Activated CD4-positive, alpha-beta T cell treated with anti-CD3 and anti-CD28 coated beads, Interleukin-2, amount 10 ng/mL, durations not matched to agents 7 days and 5 days (primary cell): ENCODE results near the gene ACP1. TPM values are rescaled to one million over a fixed set of nuclear protein-coding genes. Genes with fewer than 3 reads are reported as not detected.

Source experiments
- CTCF ChIA-PET: fragments of 350-600 bp; sonication (Branson Sonifier 250); formaldehyde crosslinking; loops from one replicate; lab custom pipeline; 2021; ENCODE audit warnings: antibody characterized with exemption; lab: Charles Lee
- POLR2A ChIA-PET: fragments of 350-600 bp; sonication (Branson Sonifier 250); formaldehyde crosslinking; loops from one replicate; lab custom pipeline; 2021; ENCODE audit warnings: antibody characterized with exemption; lab: Charles Lee
- DNase-seq: peaks from one replicate; pipeline ENCODE4 v3.0.0-alpha.2; 2020
- H3K27ac Mint-ChIP-seq: one replicate; pipeline ENCODE4 v1.8.0; 2021; ENCODE audit warnings: mild to moderate bottlenecking, moderate library complexity, mixed read lengths
- H3K27me3 Mint-ChIP-seq: one replicate; pipeline ENCODE4 v1.8.0; 2021; ENCODE audit warnings: mixed read lengths
- H3K36me3 Mint-ChIP-seq: one replicate; pipeline ENCODE4 v1.8.0; 2021; ENCODE audit warnings: low read depth, mixed read lengths
- H3K4me1 Mint-ChIP-seq: one replicate; pipeline ENCODE4 v1.8.0; 2021; ENCODE audit warnings: mixed read lengths
- H3K4me3 Mint-ChIP-seq: one replicate; pipeline ENCODE4 v1.8.0; 2021; ENCODE audit warnings: mild to moderate bottlenecking, moderate library complexity, mixed read lengths
- H3K9me3 Mint-ChIP-seq: one replicate; pipeline ENCODE4 v1.8.0; 2021; ENCODE audit warnings: mixed read lengths
- total RNA-seq, 2 experiments: library from RNA; stranded (reverse); gene quantifications; one replicate each; pipeline ENCODE4 v1.2.3, GENCODE V29; 2021

The ACP1 gene
- total RNA-seq, 2 experiments from 2014 or later, result 85.3 to 90.8 TPM

DNA sequence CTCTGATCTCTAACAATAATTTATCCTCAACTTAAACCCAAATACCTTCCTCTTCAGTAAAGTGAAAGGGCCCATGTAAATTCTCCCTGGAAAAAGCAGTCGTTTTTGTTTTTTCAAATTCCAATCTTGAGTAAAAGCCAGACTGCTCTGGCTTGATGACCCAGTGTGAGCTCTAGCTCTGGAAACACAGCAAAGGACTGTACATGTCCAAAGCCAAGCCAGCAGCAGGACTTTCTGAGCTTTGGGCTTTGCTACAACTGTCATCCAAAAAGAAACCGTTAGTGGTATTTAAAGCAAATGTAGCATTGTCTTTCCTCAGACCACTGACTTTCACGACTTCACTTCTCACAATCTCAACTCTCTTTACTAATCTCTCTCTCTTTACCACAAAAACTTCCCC, 26.3 kb upstream of the ACP1 start:
- DNase-seq, result no peak
- H3K27ac Mint-ChIP-seq, result no peak overlapping the region
- peaks cover 15% of the 10 kb centered on the region for H3K36me3 Mint-ChIP-seq
- ChIA-PET POLR2A (no interaction called here), CTCF (interaction anchor here (0.6 kb wide), 1 partner anchor 125 kb away, joined by 3 read pairs; no protein-coding TSS in a partner anchor)
- H3K4me1 Mint-ChIP-seq, result no peaks in the 10 kb centered on the region
- H3K4me3 Mint-ChIP-seq, result no peak overlapping the region
- no peaks in the 10 kb centered on the region for H3K9me3 Mint-ChIP-seq
- no peaks in the 10 kb centered on the region for H3K27me3 Mint-ChIP-seq

DNA sequence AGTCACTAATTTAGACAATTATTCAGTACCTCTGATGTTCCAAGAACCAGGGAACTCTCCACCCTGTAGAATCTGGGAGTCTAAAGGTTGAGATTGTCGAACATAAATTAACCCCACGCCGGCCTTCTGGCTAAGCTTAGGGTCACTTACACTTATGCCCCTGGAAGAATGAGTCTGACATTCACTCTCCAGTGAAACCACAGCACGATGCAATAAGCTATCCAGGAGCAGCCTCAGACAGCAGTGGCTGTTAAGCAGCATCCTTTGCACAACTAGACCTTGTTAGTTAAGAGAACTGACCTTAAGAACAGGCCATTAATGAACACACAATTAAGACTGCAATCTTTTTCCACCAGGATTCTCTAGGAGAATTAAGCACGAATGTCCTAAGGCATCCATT, 25.9 kb upstream of the ACP1 start:
- Mint-ChIP-seq H3K27ac (no peak overlapping the region), H3K36me3 (peaks cover 15% of the 10 kb centered on the region), H3K27me3 (no peaks in the 10 kb centered on the region), H3K4me1 (no peaks in the 10 kb centered on the region), H3K9me3 (no peaks in the 10 kb centered on the region), H3K4me3 (no peak overlapping the region)
- ChIA-PET CTCF (interaction anchor here (0.6 to 1.6 kb wide), 2 partner anchors 9 to 92 kb away, joined by 3 to 5 read pairs; no protein-coding TSS in a partner anchor), POLR2A (no interaction called here)
- DNase-seq, result no peak

DNA sequence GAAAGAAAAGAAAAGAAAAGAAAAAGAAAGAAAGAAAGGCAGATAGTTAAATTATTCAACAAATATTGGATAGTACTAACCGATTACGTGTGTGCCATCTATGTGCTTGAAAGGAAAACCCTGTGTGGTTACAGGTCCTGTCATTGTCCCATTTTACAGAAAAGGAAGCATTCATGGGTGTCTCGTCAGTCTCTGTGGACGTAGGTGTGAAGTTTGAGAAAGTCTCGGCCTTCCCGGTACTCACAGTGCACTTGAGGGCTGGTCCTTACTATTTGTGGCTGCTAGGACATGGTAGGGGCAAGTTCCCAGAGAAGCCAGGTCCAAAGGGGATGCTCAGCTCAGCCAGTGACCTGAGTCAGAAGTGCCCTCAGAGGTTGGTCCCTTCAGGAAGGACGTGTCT, 20.2 kb upstream of the ACP1 start:
- no peak for DNase-seq
- H3K27me3 Mint-ChIP-seq, result no peaks in the 10 kb centered on the region
- CTCF ChIA-PET, result no interaction called here
- no peak overlapping the region for H3K4me3 Mint-ChIP-seq
- H3K4me1 Mint-ChIP-seq, result peaks cover 4% of the 10 kb centered on the region
- H3K36me3 Mint-ChIP-seq, result peaks cover 17% of the 10 kb centered on the region
- H3K27ac Mint-ChIP-seq, result no peak overlapping the region
- H3K9me3 Mint-ChIP-seq, result no peaks in the 10 kb centered on the region
- POLR2A ChIA-PET, result no interaction called here

DNA sequence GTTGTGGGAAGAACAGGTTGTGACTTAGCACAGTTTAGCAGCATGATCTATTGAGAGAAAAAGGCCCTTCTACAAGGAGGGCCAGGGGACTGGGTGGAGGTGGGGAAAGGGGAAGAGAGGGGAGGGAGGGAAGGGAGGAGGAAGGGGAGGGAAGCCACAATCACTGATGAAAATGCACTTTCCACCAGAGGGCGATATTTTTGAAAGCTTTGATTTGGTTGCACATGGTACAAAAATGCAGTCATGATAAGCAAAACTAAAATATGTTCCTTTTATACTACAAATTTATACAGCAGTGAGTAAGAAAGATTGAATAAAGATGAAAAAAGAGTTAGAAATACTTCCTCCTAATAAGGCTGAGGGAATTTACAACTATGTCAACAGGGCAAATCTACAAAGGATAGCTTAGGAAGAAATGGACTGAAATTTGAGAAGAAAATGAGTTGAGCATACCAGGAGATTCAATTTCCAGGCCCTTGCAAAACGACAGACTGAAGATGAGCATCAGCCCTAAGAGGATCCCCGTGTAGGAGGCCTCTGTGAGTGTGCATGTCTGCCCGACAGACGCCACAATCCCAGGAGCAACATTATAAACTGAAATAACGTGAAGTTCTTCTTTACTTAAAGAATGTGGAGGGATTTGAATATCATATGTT, 18.1 kb upstream of the ACP1 start:
- POLR2A ChIA-PET, result no interaction called here
- H3K4me3 Mint-ChIP-seq, result no peak overlapping the region
- H3K4me1 Mint-ChIP-seq, result peaks cover 4% of the 10 kb centered on the region
- H3K27me3 Mint-ChIP-seq, result no peaks in the 10 kb centered on the region
- peak; percentile 63 for DNase-seq
- no peaks in the 10 kb centered on the region for H3K9me3 Mint-ChIP-seq
- H3K27ac Mint-ChIP-seq, result no peak overlapping the region
- peaks cover 13% of the 10 kb centered on the region for H3K36me3 Mint-ChIP-seq
- CTCF ChIA-PET, result interaction anchor here (1.1 to 1.6 kb wide), 3 partner anchors 11 to 411 kb away, joined by 3 to 6 read pairs (median 3); no protein-coding TSS in a partner anchor

- Mint-ChIP-seq H3K4me3 (no peak overlapping the region), H3K27me3 (no peaks in the 10 kb centered on the region), H3K27ac (no peak overlapping the region), H3K36me3 (peaks cover 3% of the 10 kb centered on the region), H3K4me1 (peaks cover 4% of the 10 kb centered on the region), H3K9me3 (no peaks in the 10 kb centered on the region)
- ChIA-PET POLR2A (no interaction called here), CTCF (interaction anchor here (0.6 kb wide), 1 partner anchor 137 kb away, joined by 3 read pairs; no protein-coding TSS in a partner anchor)
- DNase-seq, result no peak
Measured at GRCh38 chr2:248724-249123, 16.0 kb upstream of the ACP1 start.

DNA sequence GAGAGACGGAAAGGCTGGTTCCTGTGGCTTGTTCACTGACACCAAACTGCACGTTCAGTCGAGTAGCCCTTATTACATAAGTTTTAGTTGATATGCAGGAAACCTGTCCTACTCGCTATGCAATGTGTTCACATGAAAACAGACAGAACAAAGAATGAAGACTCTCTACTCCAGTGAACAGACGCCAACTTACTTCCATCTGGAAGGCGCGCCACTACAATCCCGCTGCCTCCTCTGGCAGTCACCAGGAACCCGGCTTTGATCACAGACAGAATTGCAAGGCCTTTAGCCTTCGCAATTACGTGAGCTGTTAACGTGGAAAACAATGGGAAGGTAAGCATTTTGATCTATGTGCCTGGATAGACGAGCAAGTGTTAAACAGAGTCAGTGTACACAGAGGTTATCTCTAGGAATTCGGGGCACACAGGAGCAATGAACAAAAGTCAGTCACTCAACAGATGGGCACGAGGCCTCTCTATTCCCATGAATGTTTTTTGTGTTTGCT, 15.2 kb upstream of the ACP1 start:
- Mint-ChIP-seq H3K27me3 (no peaks in the 10 kb centered on the region), H3K27ac (no peak overlapping the region), H3K36me3 (peaks cover 3% of the 10 kb centered on the region), H3K9me3 (no peaks in the 10 kb centered on the region), H3K4me3 (no peak overlapping the region), H3K4me1 (peaks cover 4% of the 10 kb centered on the region)
- POLR2A ChIA-PET, result no interaction called here
- DNase-seq, result no peak
- CTCF ChIA-PET, result no interaction called here

DNA sequence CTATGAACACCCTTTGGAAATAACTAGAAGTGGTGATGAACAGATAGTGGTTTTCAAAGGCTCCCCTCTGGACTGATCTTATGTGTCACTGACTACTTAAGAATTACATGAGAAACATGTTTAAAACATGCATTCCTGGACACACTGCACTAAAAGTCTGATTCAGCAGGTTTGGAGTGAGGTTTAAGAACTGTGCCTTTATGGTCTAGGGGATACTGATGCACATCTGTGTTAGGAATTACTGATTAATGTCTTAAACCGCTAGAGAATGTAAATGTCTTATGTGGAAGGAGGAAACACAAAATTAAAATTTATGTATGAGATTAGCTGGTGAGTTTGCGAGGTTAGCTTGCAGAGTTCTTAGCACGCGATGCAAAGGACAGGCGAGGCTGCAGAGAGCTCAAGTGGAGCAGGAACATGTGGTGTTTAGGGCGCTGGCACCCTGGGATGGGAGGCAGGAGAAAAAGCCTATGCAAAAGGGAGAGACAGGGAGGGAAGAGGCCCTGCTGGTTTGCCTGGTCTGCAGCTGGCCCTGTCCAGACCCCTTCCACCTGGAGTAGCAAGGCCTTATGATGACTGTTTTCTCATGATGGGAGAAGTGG, 12.6 kb upstream of the ACP1 start:
- ChIA-PET CTCF (no interaction called here), POLR2A (no interaction called here)
- no peak overlapping the region for H3K4me3 Mint-ChIP-seq
- no peak overlapping the region for H3K27ac Mint-ChIP-seq
- no peaks in the 10 kb centered on the region for H3K4me1 Mint-ChIP-seq
- peaks cover 3% of the 10 kb centered on the region for H3K36me3 Mint-ChIP-seq
- no peaks in the 10 kb centered on the region for H3K9me3 Mint-ChIP-seq
- H3K27me3 Mint-ChIP-seq, result no peaks in the 10 kb centered on the region
- DNase-seq, result no peak

GRCh38 chr2:253202-253638, 11.5 kb upstream of the ACP1 start:
- peaks cover 9% of the 10 kb centered on the region for H3K9me3 Mint-ChIP-seq
- peaks cover 2% of the 10 kb centered on the region for H3K27me3 Mint-ChIP-seq
- CTCF ChIA-PET, result no interaction called here
- H3K27ac Mint-ChIP-seq, result no peak overlapping the region
- H3K4me1 Mint-ChIP-seq, result no peaks in the 10 kb centered on the region
- no peak for DNase-seq
- POLR2A ChIA-PET, result no interaction called here
- no peak overlapping the region for H3K4me3 Mint-ChIP-seq
- peaks cover 3% of the 10 kb centered on the region for H3K36me3 Mint-ChIP-seq

DNA sequence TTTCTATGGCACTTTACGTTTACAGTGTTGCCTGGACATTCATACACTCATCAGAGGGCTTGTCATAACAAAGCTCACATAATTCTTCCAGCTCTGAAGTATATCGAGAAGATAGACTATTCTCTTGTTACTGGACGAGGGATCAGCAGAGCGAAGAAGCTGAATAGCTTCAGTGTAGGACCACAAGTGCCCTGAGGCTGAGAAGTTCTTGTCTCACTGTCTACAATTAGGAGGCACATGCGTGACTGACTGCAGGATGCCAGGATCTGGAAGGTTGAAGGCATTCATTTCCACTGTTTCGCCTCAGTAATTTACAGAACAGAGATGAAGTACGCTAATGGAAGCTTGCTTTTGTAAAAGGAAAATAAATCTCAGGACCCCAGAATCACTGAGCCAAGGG, 10.5 kb upstream of the ACP1 start:
- peaks cover 2% of the 10 kb centered on the region for H3K27me3 Mint-ChIP-seq
- no peaks in the 10 kb centered on the region for H3K4me1 Mint-ChIP-seq
- no peak overlapping the region for H3K4me3 Mint-ChIP-seq
- H3K36me3 Mint-ChIP-seq, result peaks cover 3% of the 10 kb centered on the region
- DNase-seq, result no peak
- CTCF ChIA-PET, result no interaction called here
- POLR2A ChIA-PET, result no interaction called here
- peaks cover 12% of the 10 kb centered on the region for H3K9me3 Mint-ChIP-seq
- no peak overlapping the region for H3K27ac Mint-ChIP-seq

- no peak overlapping the region for H3K4me3 Mint-ChIP-seq
- peaks cover 2% of the 10 kb centered on the region for H3K27me3 Mint-ChIP-seq
- POLR2A ChIA-PET, result no interaction called here
- DNase-seq, result no peak
- CTCF ChIA-PET, result interaction anchor here (0.5 kb wide), 1 partner anchor 35 kb away, joined by 3 read pairs; no protein-coding TSS in a partner anchor
- H3K9me3 Mint-ChIP-seq, result peaks cover 12% of the 10 kb centered on the region
- H3K27ac Mint-ChIP-seq, result no peak overlapping the region
- H3K4me1 Mint-ChIP-seq, result no peaks in the 10 kb centered on the region
- H3K36me3 Mint-ChIP-seq, result peaks cover 2% of the 10 kb centered on the region
Measured at GRCh38 chr2:255195-255594, 9.6 kb upstream of the ACP1 start.

DNA sequence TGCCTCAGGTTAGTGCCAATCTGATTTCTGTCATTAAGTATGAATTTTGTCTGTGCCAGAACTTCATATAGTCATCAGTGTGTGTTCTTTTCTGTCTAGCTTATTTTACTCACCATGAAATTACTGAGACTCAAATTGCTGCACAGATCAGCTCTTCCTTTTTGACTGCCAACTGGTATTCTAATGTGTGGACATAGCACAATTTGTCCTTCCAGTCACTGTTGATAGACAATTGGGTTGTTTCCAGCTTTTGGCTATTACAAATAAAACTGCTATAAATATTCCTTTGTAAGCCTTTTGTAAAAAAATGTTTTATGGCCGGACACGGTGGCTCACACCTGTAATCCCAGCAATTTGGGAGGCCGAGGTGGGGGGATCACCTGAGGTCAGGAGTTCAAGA, 8.7 kb upstream of the ACP1 start:
- Mint-ChIP-seq H3K36me3 (peaks cover 2% of the 10 kb centered on the region), H3K9me3 (peaks cover 12% of the 10 kb centered on the region), H3K27me3 (peaks cover 2% of the 10 kb centered on the region), H3K4me1 (no peaks in the 10 kb centered on the region), H3K27ac (no peak overlapping the region), H3K4me3 (no peak overlapping the region)
- ChIA-PET CTCF (no interaction called here), POLR2A (no interaction called here)
- no peak for DNase-seq

DNA sequence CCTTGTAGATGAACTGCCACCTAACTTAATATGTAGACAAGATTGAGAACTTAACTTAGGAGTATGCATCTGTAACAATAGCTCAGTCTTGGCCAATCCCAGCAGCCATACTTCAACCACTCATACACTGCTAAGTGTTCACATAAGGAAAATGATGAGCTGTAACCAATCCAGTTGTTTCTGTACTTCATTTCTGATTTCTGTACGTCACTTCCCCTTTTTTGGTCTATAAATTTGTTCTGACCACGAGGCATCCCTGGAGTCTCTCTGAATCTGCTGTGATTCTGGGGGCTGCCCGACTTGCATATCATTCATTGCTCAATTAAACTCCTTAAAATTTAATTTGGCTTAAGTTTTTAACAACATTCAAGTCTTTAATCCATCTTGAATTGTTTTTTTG, 7.3 kb upstream of the ACP1 start:
- ChIA-PET POLR2A (no interaction called here), CTCF (interaction anchor here (1.4 to 2.0 kb wide), 2 partner anchors 11 to 16 kb away, joined by 3 to 6 read pairs; no protein-coding TSS in a partner anchor)
- Mint-ChIP-seq H3K27me3 (peaks cover 2% of the 10 kb centered on the region), H3K27ac (no peak overlapping the region), H3K36me3 (peaks cover 2% of the 10 kb centered on the region), H3K4me3 (no peak overlapping the region), H3K4me1 (no peaks in the 10 kb centered on the region), H3K9me3 (peaks cover 12% of the 10 kb centered on the region)
- no peak for DNase-seq

- DNase-seq, result no peak
- CTCF ChIA-PET, result interaction anchor here (0.8 to 2.0 kb wide), 3 partner anchors 11 to 60 kb away, joined by 3 to 6 read pairs (median 4); no protein-coding TSS in a partner anchor
- H3K4me1 Mint-ChIP-seq, result no peaks in the 10 kb centered on the region
- peaks cover 2% of the 10 kb centered on the region for H3K36me3 Mint-ChIP-seq
- no peak overlapping the region for H3K27ac Mint-ChIP-seq
- H3K9me3 Mint-ChIP-seq, result peaks cover 12% of the 10 kb centered on the region
- H3K27me3 Mint-ChIP-seq, result peaks cover 2% of the 10 kb centered on the region
- no peak overlapping the region for H3K4me3 Mint-ChIP-seq
- POLR2A ChIA-PET, result no interaction called here
Measured at GRCh38 chr2:257842-258241, 6.9 kb upstream of the ACP1 start.
